ENCODE results near the gene SLC12A3.
"Not testable (repeated sequence)": the region's sequence is repeated elsewhere in the genome, so short reads cannot be mapped to it uniquely, and the experiment has no call there.

SLC12A3 gene

GRCh38 chr16:56848955-56849689, 15.9 kb upstream of the SLC12A3 start:
- DNase-seq, result no peak

GRCh38 chr16:56849690-56850680, 15.0 kb upstream of the SLC12A3 start:
- no peak for DNase-seq

DNA sequence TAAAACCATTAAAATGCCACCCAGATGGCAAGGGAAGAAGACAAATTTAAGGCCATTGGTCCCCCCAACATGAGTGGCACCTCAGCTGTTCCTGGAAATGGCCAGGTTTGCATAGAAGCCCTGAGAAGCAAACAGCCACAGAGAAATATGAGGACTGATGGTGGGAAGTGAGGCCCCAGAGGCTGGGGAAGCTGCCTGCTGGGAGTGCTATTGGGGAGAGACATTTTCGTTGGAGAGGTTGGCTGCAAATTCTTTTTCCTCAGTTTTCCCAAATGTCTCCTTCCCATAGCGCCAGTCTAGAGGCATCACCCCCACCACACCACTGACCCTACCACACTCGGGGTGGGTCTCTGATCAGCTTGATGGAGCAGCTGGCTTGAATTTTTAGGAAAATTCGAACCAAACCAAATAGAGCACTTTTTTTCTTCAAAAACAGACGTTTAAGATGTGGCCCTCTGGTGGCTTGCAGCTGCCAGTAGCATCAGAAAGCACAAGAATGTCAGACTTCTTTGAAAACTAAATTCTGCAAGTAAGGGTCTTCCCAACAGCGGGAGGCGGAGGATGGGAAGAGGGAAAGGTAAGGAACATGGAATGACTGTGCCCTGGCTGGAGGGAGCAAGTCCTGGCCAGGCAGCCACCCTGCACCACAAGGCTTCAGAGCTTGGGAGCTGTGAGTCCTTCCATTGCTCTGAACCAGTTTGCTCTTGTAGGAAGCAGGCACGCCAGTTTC, 13.2 kb upstream of the SLC12A3 start:
- no peak for DNase-seq

GRCh38 chr16:56852401-56852730, 12.6 kb upstream of the SLC12A3 start:
- DNase-seq, result no peak

- no peak for DNase-seq
Measured at GRCh38 chr16:56852968-56853367, 12.0 kb upstream of the SLC12A3 start.

- no peak for DNase-seq
Measured at GRCh38 chr16:56855201-56855600, 9.8 kb upstream of the SLC12A3 start.

DNA sequence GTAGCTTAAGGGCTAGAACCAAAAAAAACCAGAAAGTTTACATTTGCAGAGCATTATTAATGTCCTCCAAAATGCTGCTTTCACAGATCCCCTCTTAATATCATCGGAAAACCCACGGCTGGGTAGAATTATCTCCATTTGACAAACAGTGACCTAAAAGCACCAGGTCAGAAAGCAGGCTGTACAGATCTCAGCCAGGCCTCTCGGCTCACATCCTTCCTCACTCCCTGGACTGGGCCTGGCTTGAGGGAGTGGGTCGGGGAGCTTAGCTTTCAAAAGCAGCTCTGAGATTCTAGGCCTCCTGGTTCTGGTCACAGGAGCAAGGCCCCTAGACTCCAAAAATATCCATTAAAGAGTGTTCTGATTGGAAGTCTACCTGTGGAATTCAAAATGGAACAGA, 9.1 kb upstream of the SLC12A3 start:
- no peak for DNase-seq

DNA sequence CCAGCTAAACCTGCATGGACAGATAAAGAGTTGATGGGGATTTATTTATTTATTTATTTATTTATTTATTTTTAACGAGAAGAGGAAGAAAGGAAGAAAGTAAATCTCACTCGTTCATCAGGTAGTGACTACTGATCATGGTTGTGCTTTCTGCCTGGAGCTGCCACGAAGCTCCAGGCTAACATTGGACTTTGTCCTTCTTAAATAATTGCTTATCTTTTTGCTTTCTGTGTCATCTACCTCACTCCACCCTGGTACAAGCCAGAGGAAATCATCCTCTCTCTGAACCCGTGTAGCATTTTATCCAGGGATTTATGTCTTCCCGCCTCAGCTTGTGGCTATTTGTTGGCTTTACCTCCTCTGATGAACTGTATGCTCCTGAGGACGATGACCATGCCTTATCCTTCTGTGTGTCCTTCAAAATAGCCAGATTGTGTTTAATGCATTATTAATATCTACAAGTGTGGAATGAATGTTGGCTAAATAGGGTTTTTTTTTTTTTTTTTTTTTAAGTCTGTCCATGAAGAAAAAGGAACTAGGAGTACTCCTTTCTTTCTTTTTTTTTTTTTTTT, 8.0 kb upstream of the SLC12A3 start:
- DNase-seq, result no peak

DNA sequence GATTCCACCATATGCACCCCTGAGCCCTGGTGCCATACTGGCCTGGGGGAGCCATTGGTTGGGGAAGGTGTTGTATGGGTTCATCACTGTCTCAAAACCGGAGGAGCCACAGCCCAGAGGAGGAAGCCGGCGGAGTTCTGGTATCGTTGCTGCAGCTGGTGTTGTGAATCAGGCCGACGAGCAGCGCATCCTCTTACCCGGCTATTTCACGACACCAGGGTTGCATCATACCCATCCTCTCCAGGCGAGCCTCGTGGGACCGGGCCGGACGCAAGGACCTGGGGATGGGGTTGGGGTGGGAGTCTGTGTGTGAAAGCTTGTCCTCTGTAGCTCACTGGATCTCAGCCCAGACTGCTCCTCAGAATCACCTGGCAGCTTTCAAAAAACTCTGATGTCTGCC, 6.6 kb upstream of the SLC12A3 start:
- no peak for DNase-seq

DNA sequence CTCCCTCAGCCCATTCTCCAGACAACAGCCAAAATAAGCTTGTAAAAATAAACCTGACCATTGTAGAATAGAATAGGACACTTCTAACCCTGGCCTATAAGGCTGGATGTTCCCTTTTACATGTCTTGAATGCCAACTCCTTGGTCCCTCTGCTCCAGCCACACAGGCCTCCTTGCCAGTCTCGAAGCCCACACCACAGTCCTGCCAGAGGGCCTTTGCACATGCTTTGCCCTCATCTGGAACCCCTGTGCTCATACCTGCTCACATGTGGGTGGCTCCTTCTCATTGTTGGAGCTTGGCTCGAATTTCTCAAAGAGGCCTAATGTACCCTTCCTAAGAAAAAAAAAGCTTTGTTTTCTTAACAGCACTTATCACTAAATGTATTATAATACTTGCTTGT, 5.4 kb upstream of the SLC12A3 start:
- DNase-seq, result no peak

- no peak for DNase-seq
Measured at GRCh38 chr16:56860226-56861020, 4.6 kb upstream of the SLC12A3 start.

DNA sequence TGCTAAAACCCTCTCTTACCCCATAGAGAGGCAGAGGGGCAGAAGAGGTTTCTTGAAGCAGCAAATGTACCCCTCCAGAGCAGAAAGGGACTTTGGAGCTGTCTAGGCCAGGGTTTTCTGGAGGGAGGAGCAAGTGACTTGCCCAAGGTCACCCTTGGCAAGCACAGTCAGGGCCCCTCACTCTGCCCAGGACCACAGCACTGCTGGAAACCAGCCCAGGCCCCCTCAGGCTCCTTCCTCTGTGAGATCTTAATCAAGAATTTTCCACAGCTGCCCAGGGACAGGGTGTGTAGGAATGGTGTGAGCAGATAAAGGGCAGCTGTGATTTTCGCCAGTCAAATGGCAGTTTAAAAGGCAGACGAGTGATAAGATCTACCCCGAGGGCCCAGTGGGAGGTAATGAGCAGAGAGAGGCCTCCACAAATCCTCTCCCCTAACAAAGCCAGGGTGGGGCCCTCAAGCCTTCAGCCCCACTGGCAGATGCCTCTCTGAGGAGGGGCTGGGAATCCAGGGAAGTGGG, 3.9 kb upstream of the SLC12A3 start:
- DNase-seq, result no peak

DNA sequence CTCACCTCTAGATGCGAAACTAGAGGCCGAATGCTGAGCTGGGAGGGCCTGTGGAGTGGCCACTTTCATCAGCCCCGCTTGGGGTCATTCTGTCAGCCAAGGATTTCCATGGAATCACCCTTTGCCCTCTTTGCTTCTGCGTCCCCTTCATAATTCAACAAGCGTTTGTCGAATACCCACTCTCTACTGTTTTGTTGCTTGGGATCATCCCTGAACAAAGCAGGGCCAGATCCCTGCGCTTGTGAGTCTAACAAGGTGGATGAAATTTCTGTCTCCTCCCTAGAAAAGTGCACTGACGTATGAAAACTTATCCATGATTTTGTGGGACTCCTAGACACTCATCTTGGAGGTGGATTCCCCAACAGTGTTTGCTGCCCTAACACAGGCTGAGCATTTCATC, 3.3 kb upstream of the SLC12A3 start:
- DNase-seq, result no peak

DNA sequence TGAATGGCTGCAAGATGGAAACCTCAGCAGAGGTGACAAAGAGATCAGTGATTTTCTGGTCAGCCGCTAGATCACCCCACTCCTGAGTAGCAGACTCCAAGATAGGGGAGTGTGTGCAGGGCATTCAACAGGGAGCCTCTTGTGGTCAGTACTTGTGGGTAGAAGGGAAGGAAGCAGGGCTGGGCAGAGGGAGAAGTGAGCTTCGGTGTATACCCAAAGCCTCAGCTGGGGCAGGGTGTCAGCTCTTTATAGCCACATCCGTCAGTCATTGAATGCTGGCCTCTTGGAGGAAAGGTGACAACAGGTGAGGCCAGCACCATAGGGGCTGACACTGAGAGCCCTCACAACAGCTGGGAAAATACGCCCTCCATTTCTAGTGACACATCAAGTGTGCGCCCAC, 2.2 kb upstream of the SLC12A3 start:
- no peak for DNase-seq

DNA sequence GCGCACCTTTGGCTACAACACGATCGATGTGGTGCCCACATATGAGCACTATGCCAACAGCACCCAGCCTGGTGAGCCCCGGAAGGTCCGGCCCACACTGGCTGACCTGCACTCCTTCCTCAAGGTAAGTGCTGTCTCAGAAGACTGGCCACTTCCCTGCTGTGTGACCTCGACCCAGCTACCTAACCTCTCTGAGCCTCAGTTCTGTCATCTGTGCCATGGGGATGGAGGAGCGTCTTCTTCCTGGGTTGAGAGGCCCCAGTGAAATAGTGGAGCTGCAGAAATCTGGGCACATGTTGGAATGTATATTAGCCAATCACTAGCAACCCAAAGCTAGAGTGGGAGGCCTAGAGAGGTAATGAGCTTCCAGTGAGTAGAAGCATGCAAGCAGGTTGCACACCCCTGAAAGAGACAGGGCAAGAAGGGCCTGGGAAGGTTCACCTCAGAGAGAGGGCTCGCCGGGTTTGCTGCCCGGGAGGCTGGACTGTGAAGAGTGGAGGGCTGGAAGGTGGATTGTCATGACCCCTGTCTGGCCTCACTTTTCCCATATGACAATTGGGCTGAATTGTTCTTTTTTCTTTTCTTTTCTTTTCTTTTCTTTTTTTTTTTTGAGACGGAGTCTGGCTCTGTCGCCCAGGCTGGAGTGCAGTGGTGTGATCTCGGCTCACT, 521 bp downstream of the SLC12A3 start:
- DNase-seq, result no peak

DNA sequence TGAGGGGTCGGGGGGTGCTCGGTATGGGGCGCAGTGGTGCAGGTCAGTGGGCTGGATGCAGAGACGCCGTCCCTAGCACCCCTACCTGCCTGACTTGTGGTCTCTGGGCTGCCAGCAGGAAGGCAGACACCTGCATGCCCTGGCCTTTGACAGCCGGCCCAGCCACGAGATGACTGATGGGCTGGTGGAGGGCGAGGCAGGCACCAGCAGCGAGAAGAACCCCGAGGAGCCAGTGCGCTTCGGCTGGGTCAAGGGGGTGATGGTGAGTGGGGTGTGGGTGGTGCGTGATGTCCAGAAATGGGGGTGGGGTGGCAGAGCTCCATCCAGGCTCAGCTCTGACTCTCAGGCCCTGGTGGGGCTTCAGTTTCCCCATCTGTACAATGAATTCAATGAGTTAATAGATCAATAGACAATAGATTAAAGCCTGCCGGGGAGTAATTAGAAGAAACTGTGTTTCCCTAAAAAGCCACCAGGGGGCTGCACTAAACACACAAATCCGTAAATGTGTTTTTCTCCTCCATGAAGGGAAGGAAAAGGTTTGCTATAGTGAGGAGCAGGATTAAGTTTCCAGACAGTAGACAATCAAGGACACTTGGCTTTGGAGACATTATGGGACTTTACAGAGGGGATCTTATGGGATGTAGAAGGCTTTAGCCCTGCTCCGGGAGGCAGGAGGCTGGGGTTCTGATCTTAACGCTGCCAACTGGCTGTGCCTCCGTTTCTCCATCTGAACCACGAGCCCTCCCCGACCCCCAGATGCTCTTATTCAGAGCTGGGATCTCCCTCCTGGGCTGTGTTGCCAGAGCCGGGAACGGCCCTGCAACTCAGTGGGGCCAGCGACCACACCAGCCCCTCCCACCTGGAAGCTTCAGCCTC, 2.2 kb downstream of the SLC12A3 start:
- peak in 1 of 2 experiments; percentile 7 for DNase-seq

DNA sequence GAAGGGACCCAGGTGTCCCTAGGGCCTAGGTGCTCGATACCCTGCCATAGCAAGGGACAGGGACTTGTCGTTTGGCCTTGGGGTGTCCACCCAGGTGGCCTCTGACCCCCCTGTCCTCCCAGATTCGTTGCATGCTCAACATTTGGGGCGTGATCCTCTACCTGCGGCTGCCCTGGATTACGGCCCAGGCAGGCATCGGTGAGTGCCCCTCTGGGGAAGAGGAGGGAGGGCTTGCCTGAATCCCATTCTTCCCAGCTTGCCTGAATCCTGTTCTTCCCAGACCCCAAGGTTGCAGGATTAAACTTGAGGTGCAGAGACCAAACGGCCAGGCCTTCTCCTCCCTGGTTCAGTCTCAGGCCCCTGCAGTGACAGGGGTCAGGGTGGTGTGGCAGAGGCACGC, 3.2 kb downstream of the SLC12A3 start:
- DNase-seq, result no peak

- DNase-seq, result not testable (repeated sequence)
Measured at GRCh38 chr16:56868766-56869165, 3.8 kb downstream of the SLC12A3 start.

DNA sequence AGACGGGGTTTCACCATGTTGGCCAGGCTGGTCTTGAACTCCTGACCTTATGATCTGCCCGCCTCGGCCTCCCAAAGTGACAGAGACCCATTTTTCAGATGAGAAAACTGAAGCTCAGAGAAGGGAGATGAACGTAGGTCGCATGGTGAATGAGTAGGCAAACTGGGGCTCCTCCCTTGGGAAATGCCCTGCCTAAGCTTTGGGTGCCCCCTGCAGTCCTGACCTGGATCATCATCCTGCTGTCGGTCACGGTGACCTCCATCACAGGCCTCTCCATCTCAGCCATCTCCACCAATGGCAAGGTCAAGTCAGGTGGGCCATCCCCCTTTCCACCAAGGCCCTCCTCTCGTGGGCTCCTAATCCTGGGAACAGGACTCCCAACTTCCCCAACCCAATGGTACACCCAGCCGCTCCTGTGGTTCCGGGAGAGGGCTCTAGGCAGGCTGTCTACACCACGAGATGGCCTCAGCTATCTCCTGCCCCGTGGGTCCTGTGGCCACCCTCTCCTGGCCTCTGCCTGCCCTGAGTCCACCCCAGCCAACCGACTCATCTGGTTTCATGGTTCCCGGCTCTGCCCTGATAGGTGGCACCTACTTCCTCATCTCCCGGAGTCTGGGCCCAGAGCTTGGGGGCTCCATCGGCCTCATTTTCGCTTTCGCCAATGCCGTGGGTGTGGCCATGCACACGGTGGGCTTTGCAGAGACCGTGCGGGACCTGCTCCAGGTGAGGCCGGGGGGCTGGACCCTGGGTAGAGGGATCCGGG, 4.7 kb downstream of the SLC12A3 start:
- DNase-seq, result no peak
